Esophagus squamous epithelium (tissue), 4 donors: ENCODE measurements around the gene CALML5.

Experiments used
- POLR2A ChIP-seq, 4 donors: fragments of 450-650 bp; IDR thresholded peaks; one replicate each; pipeline ENCODE4 v1.6.1; 2017; ENCODE audit warnings: antibody characterized with exemption in 4 of 4, mild to moderate bottlenecking in 4 of 4, moderate library complexity in 3 of 4
- TF ChIP-seq, protein P1 (sequence below), 6 experiments: fragments of 450-650 bp in 4 of 6; fragments of 200-600 bp in 2 of 6; sonication (generic) in 2 of 6; IDR thresholded peaks; one replicate each; pipeline ENCODE4 v1.5.1; 2016 to 2019; ENCODE audit warnings: antibody characterized with exemption in 6 of 6, mild to moderate bottlenecking in 4 of 6, moderate library complexity in 4 of 6

DNA sequence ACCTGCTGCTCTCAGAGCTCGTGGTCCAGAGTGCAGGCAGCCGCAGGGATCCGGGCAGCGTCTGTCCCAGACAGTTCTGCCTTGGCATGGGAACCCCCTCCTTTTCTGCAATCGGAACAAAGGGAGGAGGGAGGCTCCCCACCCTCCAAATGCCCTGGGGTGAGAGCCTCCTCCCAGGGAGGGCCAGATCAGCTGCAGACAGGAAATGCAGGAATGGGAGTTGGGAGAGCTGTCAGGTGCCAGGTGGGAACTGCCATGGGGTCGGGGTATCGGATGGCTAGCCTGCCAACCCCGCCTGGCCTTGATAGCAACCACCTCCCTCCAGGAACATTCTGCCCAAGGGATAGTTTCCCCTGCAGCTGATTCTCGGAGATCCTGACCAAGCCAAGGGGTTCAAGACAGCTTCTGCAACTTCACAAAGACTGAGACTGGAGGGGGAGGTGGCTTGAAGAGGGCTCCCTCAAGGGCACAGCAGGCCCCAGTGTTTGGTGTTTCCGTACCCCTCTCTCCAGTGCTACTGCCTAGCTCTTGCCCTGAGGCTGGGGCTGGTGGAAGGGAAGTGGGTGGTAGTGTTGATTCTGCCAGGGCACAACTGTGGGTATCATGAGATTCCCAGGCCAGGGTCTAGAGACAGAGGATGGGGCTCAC is at the start of gene CALML5:
- TF ChIP-seq, protein P1, sequence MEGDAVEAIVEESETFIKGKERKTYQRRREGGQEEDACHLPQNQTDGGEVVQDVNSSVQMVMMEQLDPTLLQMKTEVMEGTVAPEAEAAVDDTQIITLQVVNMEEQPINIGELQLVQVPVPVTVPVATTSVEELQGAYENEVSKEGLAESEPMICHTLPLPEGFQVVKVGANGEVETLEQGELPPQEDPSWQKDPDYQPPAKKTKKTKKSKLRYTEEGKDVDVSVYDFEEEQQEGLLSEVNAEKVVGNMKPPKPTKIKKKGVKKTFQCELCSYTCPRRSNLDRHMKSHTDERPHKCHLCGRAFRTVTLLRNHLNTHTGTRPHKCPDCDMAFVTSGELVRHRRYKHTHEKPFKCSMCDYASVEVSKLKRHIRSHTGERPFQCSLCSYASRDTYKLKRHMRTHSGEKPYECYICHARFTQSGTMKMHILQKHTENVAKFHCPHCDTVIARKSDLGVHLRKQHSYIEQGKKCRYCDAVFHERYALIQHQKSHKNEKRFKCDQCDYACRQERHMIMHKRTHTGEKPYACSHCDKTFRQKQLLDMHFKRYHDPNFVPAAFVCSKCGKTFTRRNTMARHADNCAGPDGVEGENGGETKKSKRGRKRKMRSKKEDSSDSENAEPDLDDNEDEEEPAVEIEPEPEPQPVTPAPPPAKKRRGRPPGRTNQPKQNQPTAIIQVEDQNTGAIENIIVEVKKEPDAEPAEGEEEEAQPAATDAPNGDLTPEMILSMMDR (IDR thresholded peaks at IDR 0.05): no peak
- TF ChIP-seq POLR2A (IDR thresholded peaks at IDR 0.05): no peak
